ENCODE measurements around the gene CX3CR1.
"Not testable (repeated sequence)": the region's sequence is repeated elsewhere in the genome, so short reads cannot be mapped to it uniquely, and the experiment has no call there.

CX3CR1 gene, protein sequence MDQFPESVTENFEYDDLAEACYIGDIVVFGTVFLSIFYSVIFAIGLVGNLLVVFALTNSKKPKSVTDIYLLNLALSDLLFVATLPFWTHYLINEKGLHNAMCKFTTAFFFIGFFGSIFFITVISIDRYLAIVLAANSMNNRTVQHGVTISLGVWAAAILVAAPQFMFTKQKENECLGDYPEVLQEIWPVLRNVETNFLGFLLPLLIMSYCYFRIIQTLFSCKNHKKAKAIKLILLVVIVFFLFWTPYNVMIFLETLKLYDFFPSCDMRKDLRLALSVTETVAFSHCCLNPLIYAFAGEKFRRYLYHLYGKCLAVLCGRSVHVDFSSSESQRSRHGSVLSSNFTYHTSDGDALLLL

GRCh38 chr3:39279745-39280517 lies at the start of gene CX3CR1:
TSS of gene CX3CR1 (minus strand) at chr3:39280036. CDS start at chr3:39266509, 13,527 bp downstream.
- DNase-seq = peak; percentile 56

GRCh38 chr3:39329493-39329892 lies 49.7 kb upstream of the CX3CR1 start, which contains the start of gene CCR8:
TSS of gene CCR8 (plus strand) at chr3:39329709. CDS start at chr3:39332332, 2,623 bp downstream.
- DNase-seq = no peak

DNA sequence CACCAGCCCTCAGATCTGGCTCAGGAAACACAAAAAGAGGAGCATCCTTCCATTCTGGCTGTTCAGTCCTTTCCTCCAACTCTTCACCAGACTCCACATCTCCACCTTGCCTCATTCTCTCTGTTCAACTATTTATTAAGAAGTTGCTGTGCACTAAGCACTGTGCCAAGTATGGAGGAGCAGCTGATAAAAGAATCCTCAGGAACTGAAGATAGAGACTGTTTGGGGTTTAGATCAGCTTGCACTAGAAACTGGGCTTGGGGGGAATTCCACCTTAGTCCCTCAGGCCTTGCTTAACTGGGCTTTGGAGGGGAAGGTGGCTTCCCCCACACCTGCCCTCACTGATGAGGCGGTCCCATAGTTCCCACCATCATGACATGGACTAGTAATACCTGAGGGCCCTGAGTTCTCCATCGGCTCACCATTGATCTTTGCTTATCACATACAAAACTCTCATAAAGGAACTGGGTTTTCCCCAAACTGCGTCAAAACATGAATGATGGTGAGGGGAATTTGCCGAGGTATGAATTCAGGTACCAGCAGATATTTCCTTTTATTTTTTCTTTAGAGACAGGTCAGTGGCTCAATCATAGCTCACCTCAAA lies 48.0 kb upstream of the CX3CR1 start:
- DNase-seq = no peak

DNA sequence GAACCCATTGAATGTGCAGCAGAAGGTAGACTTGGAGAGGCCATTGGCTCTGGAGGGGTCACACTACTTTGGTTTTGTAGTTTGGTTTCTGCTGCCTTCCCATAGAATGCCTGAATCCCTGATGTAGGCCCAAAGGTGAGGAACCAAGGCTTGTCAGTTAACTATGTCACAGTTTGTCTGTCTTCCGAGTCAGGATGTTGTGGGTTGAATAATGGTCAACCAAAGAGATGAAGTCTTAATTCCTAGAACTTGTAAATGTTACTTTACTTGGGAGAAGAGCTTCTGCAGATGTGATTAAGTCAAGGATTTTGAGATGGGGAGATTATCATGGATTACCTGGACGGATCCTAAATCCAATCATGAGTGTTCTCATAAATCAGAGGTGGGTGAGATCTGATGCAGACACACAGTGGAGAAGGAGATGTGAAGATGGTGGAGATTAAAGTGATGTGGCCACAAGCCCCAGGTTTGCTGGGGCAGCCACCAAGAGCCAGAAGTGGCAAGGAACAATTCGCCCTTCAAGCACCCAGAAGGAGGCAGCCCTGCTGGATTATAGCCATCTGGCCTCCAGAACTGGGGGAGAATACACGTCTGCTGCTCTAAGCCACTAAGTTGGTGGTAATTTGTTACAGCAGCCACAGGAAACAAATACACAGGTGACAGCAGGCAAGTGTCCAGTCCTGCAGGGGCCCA lies 47.4 kb upstream of the CX3CR1 start:
- no peak for DNase-seq

- DNase-seq = no peak
These were observed 45.4 kb upstream of the CX3CR1 start for GRCh38 chr3:39325236-39325635.

DNA sequence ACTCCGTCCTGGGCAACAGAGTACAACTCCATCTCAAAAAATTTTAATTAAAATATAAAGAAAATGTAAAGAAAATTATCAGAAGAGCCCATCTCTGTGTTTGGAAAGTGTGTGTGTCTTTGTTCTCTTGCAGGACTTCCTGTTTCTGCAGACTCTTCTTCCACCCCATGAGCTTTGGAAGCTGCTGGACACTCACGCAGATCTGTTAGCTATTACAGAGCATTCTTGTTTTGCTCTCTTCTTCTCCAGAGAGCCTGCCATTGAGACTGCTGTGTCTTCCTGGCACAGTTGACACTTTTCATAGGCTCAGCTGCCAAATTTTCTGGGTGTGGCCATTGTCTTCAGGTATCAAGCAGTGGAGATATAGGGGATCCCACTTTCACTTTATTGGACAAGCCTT lies 43.7 kb upstream of the CX3CR1 start:
- peak; percentile 64 for DNase-seq

DNA sequence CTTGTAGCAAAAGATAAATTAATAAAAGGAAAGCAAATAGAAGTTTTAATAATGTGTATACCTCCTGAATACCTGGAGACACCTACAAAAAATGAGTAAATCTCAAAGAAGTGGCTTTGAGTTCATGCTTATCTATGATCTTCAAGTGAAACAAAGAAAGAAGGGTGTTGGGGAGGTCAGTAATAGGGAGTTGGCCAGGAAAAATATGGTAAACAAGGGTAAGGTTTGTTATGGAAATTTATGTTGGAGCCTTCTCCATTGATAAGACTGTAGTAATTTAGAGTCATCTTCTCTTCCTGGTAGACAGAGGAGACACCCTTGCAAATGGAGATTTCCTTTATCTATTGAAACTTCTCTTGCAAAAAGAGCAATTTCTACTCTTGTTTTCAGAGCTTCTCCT lies 43.1 kb upstream of the CX3CR1 start:
- peak; percentile 25 for DNase-seq

DNA sequence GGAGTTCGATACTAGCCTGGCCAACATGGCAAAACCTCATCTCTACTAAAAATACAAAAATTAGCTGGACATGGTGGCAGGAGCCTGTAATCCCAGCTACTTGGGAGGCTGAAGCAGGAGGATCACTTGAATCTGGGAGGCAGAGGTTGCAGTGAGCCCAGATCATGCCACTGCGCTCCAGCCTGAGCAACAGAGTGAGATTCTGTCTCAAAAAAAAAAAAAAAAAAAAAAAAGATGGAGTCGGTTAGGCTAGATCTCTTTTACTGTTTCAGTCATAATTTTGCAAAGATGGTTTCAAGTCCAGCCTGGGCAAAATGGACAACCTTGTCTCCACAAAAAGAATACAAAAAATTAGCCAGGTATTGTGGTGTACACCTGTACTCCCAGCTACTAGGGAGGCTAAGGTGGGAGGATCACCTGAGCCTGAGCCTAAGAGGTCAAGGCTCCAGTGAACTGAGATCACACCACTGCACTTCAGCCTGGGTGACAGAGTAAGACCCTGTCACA lies 42.4 kb upstream of the CX3CR1 start:
- not testable (repeated sequence) for DNase-seq

- DNase-seq = peak; percentile 78
These were observed 41.7 kb upstream of the CX3CR1 start for GRCh38 chr3:39321574-39321983.

- no peak for DNase-seq
These were observed 39.4 kb upstream of the CX3CR1 start for GRCh38 chr3:39319249-39319648.

DNA sequence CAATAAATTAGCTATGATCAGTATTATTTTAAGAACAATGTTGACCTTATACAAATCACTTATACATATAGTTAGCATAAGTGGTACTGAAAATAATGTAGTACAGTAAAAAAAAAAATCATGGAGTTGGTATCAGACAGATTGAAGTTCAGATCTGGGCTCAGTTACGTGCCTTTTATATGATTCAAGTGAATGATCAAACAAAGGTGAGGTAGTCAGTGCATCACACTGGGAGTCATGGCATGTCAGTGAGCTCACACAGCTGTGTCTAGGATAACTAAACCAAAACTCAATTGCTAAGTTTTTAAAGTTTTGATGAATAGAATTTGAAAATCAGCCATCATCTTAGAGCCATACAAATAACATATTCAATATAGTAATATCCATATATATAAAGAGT lies 38.5 kb upstream of the CX3CR1 start:
- no peak for DNase-seq

- peak; percentile 74 for DNase-seq
These were observed 37.8 kb upstream of the CX3CR1 start for GRCh38 chr3:39317571-39318169.

DNA sequence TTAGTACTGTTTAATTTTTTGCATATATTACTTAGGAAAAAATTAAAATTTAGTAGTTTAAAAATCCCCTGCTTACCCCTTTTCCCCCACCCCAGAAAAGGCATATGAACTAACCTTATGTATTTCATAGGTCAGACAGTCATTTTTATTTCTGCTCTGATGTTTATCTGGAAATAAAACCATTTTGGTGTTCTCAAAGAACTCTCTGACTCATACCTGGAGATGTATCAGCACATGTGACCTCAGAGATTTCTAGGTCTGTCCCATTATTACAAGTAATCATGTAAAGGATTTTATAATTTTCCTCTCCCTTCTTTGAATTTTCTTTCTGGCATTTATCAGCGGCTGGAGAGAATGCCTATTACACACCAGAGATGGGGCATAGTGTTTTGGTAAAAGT lies 35.6 kb upstream of the CX3CR1 start:
- DNase-seq = no peak

- DNase-seq = no peak
These were observed 33.5 kb upstream of the CX3CR1 start for GRCh38 chr3:39313289-39313688.

GRCh38 chr3:39302178-39302577 lies 22.3 kb upstream of the CX3CR1 start:
- no peak for DNase-seq

DNA sequence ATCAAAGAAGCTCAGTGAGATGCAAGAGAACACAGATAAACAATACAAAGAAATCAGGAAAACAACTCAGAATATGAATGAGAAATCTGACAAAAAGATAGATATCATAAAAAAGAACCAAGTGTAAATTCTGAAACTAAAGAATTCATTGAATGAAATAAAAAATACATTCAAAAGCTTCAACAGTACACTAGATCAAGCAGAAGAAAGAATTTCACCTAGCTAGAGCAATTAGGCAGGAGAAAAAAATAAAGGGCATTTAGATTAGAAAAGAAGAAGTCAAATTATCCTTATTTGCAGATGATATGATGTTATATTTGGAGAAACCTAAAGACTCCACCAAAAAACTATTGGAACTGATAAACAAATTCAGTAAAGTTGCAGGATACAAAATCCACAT lies 19.4 kb upstream of the CX3CR1 start:
- DNase-seq = no peak

- no peak for DNase-seq
These were observed 16.6 kb upstream of the CX3CR1 start for GRCh38 chr3:39296197-39297077.

DNA sequence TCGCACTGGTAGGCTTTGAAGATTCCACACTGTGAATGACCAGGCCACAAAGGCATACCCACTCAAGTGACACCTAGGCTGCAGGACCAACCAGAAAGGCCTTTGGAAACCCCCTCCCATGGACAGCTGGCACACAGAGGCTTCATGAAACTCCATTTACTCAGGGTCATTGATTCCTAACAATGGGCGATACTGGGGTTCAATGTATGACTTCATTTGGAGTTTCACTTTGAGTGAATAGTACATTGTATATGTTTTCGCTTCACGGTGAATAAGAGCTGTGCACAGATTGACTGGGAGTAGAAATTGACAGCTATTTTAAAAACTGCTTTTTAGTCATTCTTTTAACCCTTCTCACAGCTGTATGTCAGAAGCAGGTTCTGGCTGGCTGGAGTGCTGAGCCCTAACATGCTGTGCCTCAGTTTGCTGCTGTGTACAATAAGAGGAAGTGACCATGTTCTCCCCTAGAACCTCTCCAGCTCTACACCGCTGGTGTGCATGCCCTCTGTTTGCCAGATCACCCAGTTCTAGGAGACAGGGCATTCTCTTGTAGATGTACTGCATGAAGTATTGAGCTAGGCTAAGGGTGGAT lies 15.4 kb upstream of the CX3CR1 start:
- DNase-seq = no peak

DNA sequence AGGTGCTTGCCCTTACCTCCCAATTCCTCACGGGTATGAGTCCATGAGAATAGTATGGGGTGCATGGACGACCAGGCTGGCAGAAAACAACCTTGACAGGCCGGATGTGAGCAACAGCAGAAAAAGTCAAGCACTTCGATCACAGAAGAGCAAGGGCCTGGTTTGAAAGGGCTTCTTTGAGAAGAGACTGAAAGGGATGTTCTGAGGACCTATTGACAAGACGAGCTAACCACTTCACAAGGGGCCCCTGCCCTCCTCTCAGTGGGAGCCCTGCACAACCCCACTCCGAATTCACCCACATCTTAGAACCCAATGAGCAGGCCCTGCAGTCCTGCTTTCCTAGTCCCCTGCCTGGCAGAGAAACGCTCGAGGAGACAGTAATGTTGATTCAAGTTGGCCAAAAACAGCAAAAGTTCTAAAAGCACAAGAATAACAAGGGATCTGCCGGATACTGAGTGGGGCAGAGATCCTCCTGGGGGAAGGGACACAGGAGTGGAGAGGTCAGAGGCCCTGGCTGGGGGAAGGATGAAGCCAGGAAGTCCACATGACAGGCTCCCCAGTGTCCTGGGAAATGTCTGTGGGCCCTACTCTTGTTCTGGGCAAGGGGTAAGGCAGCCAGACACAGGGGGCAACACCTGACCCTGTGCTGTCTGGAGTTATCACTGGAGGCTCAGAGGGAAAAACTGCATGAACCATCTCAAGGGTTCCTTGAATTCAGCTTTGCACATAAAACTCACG lies 14.8 kb upstream of the CX3CR1 start:
- no peak for DNase-seq

GRCh38 chr3:39292961-39293360 lies 13.1 kb upstream of the CX3CR1 start:
- no peak for DNase-seq

Data from hematopoietic multipotent progenitor cell treated with erythropoietin and hydrocortisone succinate and interleukin-3 and kit ligand, for 4 days (in vitro differentiated cells).